Common myeloid progenitor, CD34-positive (primary cell): ENCODE results near the gene LRRC8C.

Experiments
- CTCF ChIA-PET: fragments of 350-600 bp; sonication (Branson Sonifier 250); formaldehyde crosslinking; loops from one replicate; lab custom pipeline; 2021; ENCODE audit warnings: antibody characterized with exemption; lab: Charles Lee
- POLR2A ChIA-PET: fragments of 350-600 bp; sonication (Branson Sonifier 250); formaldehyde crosslinking; loops from one replicate; lab custom pipeline; 2021; ENCODE audit warnings: antibody characterized with exemption; lab: Charles Lee
- DNase-seq, 3 donors: peaks; one replicate each; pipeline versions ENCODE4 v3.0.0 to v3.0.0-alpha.2; 2013
- H3K27ac ChIP-seq, 2 experiments: 1 replicate in 1 of 2; 2 replicates in 1 of 2; pipeline ENCODE4 v1.7.0; 2013; ENCODE audit warnings: inconsistent platforms in 2 of 2, low read length in 2 of 2, mild to moderate bottlenecking in 2 of 2, low read depth in 1 of 2, moderate library complexity in 1 of 2; ENCODE audit not compliant: severe bottlenecking in 2 of 2, insufficient read depth in 1 of 2, poor library complexity in 1 of 2
- H3K27me3 ChIP-seq, 5 experiments: replicated peaks in 2 of 5; 1 replicate in 3 of 5; 2 replicates in 2 of 5; pipeline versions ENCODE4 v1.6.1 to v1.7.0; 2013; ENCODE audit warnings: low read length in 4 of 5, mild to moderate bottlenecking in 2 of 5, moderate library complexity in 2 of 5, inconsistent platforms in 1 of 5; ENCODE audit not compliant: insufficient read depth in 5 of 5, control insufficient read depth in 4 of 5
- H3K36me3 ChIP-seq, 4 experiments: 1 replicate in 2 of 4; 2 replicates in 2 of 4; pipeline versions ENCODE4 v1.6.1 to v1.7.0; 2013; ENCODE audit warnings: low read length in 3 of 4, control low read depth in 1 of 4, mild to moderate bottlenecking in 1 of 4; ENCODE audit not compliant: control insufficient read depth in 4 of 4, insufficient read depth in 4 of 4
- H3K4me1 ChIP-seq, 4 experiments: 1 replicate in 3 of 4; 2 replicates in 1 of 4; pipeline versions ENCODE4 v1.6.1 to v1.7.1; 2013; ENCODE audit warnings: low read length in 3 of 4, mild to moderate bottlenecking in 3 of 4, control low read depth in 1 of 4, inconsistent platforms in 1 of 4, moderate library complexity in 1 of 4; ENCODE audit not compliant: control insufficient read depth in 4 of 4, insufficient read depth in 4 of 4; ENCODE audit errors: control extremely low read depth in 1 of 4
- H3K4me3 ChIP-seq, 7 experiments: 1 replicate in 4 of 7; 2 replicates in 3 of 7; pipeline versions ENCODE4 v1.5.1 to v1.7.0; 2013; ENCODE audit warnings: mild to moderate bottlenecking in 7 of 7, low read length in 6 of 7, moderate library complexity in 6 of 7, inconsistent platforms in 2 of 7, low read depth in 2 of 7, control low read depth in 1 of 7; ENCODE audit not compliant: insufficient read depth in 4 of 7, control insufficient read depth in 1 of 7; ENCODE audit errors: extremely low read depth in 1 of 7
- H3K9me3 ChIP-seq, 5 experiments: 1 replicate in 4 of 5; 2 replicates in 1 of 5; pipeline versions ENCODE4 v1.6.1 to v1.7.1; 2013; ENCODE audit warnings: low read length in 4 of 5, mild to moderate bottlenecking in 2 of 5, inconsistent platforms in 1 of 5, low read depth in 1 of 5, moderate library complexity in 1 of 5; ENCODE audit not compliant: control insufficient read depth in 4 of 5, insufficient read depth in 2 of 5; ENCODE audit errors: control extremely low read depth in 1 of 5
- WGBS: methylation state at CpG from one replicate; pipeline ENCODE4 v1.1.5; 2013; ENCODE audit not compliant: insufficient coverage; 5-methylcytosine and 5-hydroxymethylcytosine counted together

Gene LRRC8C

GRCh38 chr1:89631816-89632656, 884 bp upstream of the LRRC8C start:
- no peak for DNase-seq
- Histone ChIP-seq H3K36me3 (peaks cover 0 to 4% (median 1%) of the 10 kb centered on the region in 4 experiments), H3K9me3 (no peaks in the 10 kb centered on the region), H3K27ac (peak overlapping the region; percentile 10 to 80), H3K4me3 (peak overlapping the region; percentile 67 to 97 (median 86)), H3K27me3 (no peaks in the 10 kb centered on the region), H3K4me1 (peaks cover 0 to 42% (median 21%) of the 10 kb centered on the region in 4 experiments)
- POLR2A ChIA-PET: interaction anchor here (0.6 to 1.7 kb wide), 2 partner anchors 19 to 131 kb away, joined by 3 to 13 read pairs; no protein-coding TSS in a partner anchor
- 68% methylated on average over 10 of the region's 19 CpGs for WGBS
- CTCF ChIA-PET: interaction anchor here (0.6 to 11.7 kb wide), 16 partner anchors 9 to 150 kb away, joined by 3 to 135 read pairs (median 4); no protein-coding TSS in a partner anchor

- peak; percentile 70 to 88 (median 84) for DNase-seq
- Histone ChIP-seq H3K27me3 (no peaks in the 10 kb centered on the region), H3K27ac (peak overlapping the region; percentile 56 to 74), H3K4me3 (peak overlapping the region; percentile 67 to 97 (median 87)), H3K4me1 (peaks cover 0 to 42% (median 21%) of the 10 kb centered on the region in 4 experiments), H3K36me3 (peaks cover 0 to 4% (median 1%) of the 10 kb centered on the region in 4 experiments), H3K9me3 (no peaks in the 10 kb centered on the region)
- ChIA-PET POLR2A (interaction anchor here (1.7 kb wide), 1 partner anchor 129 kb away, joined by 13 read pairs; no protein-coding TSS in a partner anchor), CTCF (interaction anchor here (0.6 to 11.7 kb wide), 9 partner anchors 17 to 148 kb away, joined by 3 to 135 read pairs (median 6); no protein-coding TSS in a partner anchor)
- 0% methylated on average over 39 of the region's 57 CpGs for WGBS
Measured at GRCh38 chr1:89633248-89633799, 404 bp downstream of the LRRC8C start.

- H3K36me3 ChIP-seq: peaks cover 0 to 4% (median 1%) of the 10 kb centered on the region in 4 experiments
- no peaks in the 10 kb centered on the region for H3K27me3 ChIP-seq
- H3K9me3 ChIP-seq: no peaks in the 10 kb centered on the region
- ChIA-PET POLR2A (no interaction called here), CTCF (interaction anchor here (1.0 to 11.7 kb wide), 4 partner anchors 11 to 131 kb away, joined by 3 to 135 read pairs (median 18); no protein-coding TSS in a partner anchor)
- peak overlapping the region in 1 of 2 experiments; percentile 74 for H3K27ac ChIP-seq
- H3K4me3 ChIP-seq: peak overlapping the region; percentile 67 to 97 (median 87)
- 3% methylated on average over 25 of the region's 32 CpGs for WGBS
- DNase-seq: peak in 2 of 3 donors; percentile 17 to 41
- peaks cover 0 to 42% (median 21%) of the 10 kb centered on the region in 4 experiments for H3K4me1 ChIP-seq
Measured at GRCh38 chr1:89633800-89634625, 1.1 kb downstream of the LRRC8C start.

DNA sequence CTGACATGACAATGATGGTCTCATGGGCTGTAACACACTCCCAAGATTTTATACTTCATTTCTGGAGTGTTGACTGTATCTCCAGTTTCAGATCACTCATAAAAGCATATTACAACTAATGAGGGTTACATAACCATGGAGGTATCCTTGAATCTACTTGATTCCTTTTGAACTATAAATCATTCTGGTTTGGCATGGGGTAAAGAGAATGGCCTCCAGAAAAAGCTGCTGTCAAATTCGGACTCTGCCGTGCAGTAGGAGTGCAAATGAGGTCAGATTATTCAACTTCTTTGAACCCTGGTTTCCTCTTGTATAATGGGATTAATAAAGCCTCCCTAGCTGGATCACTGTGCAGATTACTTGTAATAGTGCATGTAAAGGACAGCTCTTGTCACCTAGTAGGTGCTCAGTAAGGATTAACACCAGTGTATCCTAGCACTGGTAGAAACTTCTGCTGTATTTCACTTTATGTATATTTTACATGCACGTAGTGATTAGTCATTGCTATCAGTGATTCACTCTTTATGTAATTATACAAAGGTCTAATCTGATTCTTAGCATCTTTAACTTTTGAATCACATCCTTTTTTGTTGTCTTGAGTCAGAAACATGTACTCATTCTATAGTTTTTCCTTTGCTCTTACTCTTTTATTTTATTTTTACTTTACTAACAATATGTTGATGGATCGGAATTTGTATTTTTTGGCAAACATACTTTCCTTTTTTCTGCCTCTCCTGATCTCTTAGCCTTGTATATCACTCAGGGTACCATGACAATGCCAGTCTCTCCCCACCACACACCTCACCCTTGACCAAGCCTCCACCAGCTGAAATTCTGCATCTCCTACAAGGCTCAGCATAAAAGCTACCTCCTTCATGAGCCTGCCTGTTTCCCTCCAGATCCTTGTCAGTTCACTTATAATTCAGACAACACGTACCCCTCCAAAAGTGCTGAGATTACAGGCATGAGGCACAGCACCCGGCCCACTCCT, 3.2 kb downstream of the LRRC8C start:
- Histone ChIP-seq H3K4me3 (no peak overlapping the region), H3K9me3 (no peaks in the 10 kb centered on the region), H3K4me1 (peaks cover 0 to 36% (median 21%) of the 10 kb centered on the region in 4 experiments), H3K27me3 (no peaks in the 10 kb centered on the region), H3K27ac (no peak overlapping the region), H3K36me3 (peaks cover 0 to 2% (median 0%) of the 10 kb centered on the region in 4 experiments)
- ChIA-PET POLR2A (no interaction called here), CTCF (interaction anchor here (0.6 to 11.7 kb wide), 7 partner anchors 9 to 129 kb away, joined by 3 to 135 read pairs (median 5); no protein-coding TSS in a partner anchor)
- 96% methylated on average over 4 of the region's 6 CpGs for WGBS
- DNase-seq: peak in 2 of 3 donors; percentile 39 to 51

DNA sequence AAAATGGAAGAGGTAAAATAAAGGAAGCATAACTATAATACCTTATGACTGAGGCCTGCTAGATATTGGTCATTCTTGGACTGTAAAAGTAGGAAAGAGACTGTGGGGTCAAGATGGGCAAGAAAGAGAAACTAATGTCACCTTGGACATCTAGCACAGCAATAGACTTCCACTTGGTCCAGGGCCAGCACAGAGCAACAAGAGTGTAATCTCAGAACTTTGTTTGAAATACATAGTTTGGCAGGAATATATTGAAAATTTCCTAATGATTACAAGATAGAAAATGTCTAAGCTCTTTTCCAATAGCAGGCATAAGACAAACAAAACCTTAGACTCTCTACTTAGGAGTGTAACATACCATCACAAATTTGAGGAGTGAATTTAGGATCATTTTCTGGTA, 4.6 kb downstream of the LRRC8C start:
- Histone ChIP-seq H3K9me3 (no peaks in the 10 kb centered on the region), H3K4me1 (peaks cover 0 to 26% (median 14%) of the 10 kb centered on the region in 4 experiments), H3K36me3 (no peaks in the 10 kb centered on the region), H3K27ac (no peak overlapping the region), H3K27me3 (no peaks in the 10 kb centered on the region), H3K4me3 (no peak overlapping the region)
- CTCF ChIA-PET: interaction anchor here (1.4 to 11.7 kb wide), 4 partner anchors 9 to 127 kb away, joined by 3 to 135 read pairs (median 5); no protein-coding TSS in a partner anchor
- no peak for DNase-seq
- POLR2A ChIA-PET: no interaction called here

GRCh38 chr1:89640440-89640839, 7.5 kb downstream of the LRRC8C start:
- no peak for DNase-seq
- Histone ChIP-seq H3K27ac (no peak overlapping the region), H3K4me1 (peaks cover 0 to 12% (median 4%) of the 10 kb centered on the region in 4 experiments), H3K27me3 (no peaks in the 10 kb centered on the region), H3K4me3 (no peak overlapping the region), H3K36me3 (peaks cover 0 to 2% (median 0%) of the 10 kb centered on the region in 4 experiments), H3K9me3 (peaks cover 0 to 3% (median 0%) of the 10 kb centered on the region in 5 experiments)
- POLR2A ChIA-PET: no interaction called here
- CTCF ChIA-PET: interaction anchor here (0.6 to 1.3 kb wide), 2 partner anchors 8 kb away, joined by 3 read pairs; no protein-coding TSS in a partner anchor
